ENCODE data around the gene PLA2G6.

The PLA2G6 gene

GRCh38 chr22:38181453-38182200 lies at the start of gene PLA2G6:
Gene PLA2G6, minus strand, starts transcription at chr22:38181830. Its CDS starts 12,404 bp downstream, at chr22:38169426.
- DNase-seq: peak; percentile 94

GRCh38 chr22:38230916-38231315 lies 49.3 kb upstream of the PLA2G6 start:
- DNase-seq: no peak

GRCh38 chr22:38230108-38230825 lies 48.6 kb upstream of the PLA2G6 start:
- peak; percentile 73 for DNase-seq

DNA sequence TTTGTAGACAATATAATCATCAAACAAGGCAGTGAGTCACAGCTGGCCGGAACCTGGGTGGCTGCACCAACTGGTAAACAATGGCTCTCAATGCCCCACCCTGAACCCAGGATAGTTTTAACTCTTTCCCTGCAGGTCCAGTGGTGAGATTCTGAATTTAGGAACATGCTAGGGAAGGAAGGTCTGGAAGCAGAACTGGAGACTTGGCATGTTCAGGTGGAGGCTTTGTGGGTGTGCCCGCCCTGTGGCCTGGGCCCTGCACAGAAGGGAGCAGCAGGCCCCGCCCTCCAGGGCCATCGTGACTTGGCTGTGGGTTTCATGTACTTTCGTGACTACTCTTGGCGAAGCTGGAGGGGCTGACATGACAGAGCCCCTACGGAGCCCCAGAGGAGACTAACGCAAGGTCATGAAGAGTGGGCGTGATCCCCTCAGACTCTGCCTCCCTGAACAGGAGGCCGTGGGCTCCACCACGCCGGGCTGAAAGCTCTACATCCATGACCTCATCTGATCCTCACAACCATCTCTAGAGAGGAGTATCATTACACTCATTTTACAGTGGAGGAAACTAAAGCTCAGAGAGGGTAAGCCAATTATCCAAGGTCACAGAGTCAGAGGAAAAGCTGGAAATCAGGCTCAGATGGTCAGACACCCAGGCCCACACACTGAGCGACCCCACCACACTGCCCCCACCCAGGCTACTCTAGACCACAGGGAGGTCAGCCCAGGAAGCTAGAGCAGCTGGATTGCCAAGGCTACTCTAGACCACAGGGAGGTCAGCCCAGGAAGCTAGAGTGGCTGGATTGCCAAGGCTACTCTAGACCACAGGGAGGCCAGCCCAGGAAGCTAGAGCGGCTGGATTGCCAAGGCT lies 47.5 kb upstream of the PLA2G6 start:
- peak; percentile 13 for DNase-seq

DNA sequence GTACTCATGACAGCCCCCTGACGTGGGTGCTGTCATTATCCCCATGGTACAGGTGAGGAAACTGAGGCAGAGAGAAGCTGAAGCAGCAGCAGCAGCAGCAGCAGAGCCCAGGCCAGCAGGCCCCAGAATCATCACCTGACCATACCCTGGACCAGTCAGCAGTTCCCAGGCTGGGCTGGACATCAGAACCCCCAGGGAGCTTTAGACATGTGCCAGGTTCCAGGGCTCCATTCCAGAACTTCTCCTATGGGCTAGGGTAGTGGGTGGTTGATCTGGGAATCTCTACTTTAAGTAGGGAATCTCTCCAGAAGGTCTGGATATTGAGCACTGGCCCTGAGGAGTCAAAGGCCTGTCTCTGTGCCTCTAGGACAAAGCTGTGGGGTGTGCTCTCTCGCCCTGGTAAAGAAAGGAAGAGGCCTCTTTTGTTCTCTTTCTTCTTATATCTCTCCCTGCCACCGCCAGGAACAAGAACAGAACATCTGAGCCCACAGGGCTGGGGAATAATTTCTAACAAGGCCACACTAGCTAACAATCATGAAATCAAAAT lies 46.8 kb upstream of the PLA2G6 start:
- no peak for DNase-seq

DNA sequence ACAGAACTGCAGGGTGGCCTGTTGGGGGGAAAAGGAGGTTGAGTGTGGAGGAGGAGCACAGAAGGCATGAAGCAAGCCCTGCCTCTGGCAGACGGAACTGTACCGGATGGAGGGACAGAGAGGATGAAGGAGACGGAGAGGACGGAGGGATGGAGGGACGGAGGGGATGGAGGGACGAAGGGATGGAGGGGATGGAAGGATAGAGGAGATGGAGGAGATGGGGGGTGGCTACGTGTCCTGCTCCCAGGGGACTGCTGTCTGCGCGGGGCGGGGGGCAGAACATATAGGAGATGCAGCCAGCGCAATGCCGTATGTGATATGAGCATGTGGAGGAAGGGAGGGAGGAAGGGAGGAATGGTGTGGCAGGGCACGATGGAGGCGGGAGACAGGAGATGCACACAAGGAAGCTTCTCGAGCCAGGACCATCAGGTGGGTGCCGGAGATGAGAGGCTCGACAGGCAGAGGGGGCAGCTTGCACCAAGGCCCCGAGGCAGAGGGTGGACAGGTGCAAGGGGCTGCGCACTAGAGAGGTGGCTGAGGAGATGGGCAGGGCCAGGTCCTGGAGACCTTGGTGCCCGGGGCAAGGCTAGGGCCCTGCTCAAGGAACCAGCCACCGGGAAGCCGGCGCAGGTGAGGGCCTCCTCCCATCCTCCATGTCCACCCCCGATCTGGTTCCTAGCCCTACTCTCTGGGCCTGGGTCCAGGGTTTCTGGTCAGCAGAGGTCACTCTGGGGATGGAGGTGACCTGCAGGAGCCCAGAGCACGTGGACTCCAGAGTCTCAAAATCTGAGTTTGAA lies 45.4 kb upstream of the PLA2G6 start:
- DNase-seq: no peak

DNA sequence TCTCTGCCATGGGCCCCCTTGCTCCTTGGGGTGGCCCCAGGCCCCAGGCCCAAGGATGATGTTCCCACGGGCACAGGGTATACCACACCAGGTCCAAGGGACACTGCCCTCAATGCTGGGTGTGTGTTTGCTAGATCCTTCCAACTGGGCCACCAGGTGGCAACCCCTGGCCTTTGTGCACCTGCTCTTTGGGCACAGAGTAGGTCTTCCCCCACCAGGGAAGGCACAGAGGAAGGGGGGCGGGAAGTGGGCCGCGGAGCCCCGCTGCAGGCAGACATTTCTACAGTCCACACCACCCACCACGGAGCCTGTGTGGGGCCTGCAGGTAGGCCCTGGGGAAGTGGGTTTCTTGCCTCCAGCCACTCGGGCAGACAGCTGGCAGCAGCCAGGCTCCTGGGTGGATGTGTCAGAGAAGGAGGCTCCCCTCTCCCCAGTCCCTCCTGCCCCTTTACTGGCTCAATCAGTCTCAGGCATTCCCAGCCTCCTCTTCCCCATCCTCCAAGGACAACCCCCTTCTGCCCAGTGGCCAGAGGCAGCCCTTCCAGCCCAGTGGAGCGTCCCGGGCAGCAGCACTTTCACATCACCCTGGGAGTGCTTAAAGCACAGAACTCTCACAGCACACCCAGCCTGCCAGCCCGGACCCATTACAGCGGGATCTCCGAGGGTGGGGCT lies 41.8 kb upstream of the PLA2G6 start:
- DNase-seq: no peak

DNA sequence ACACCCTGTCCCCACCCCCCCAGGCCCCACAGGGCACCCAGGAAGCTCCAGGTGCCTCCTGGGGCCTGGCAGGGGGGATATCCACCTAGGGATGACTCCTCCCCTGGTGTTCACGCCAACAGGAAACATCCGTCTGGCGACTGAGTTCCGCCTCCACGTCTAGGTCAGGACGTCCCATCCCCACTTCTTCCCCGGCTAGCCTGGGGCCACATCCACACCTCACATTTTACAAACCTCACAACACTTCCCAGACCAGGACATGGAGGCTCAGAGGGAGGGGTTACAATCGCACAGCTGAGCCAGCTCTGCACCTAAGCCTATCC lies 41.1 kb upstream of the PLA2G6 start:
- DNase-seq: no peak

- no peak for DNase-seq
Observed at GRCh38 chr22:38221908-38222796, 40.5 kb upstream of the PLA2G6 start.

- no peak for DNase-seq
Observed at GRCh38 chr22:38221407-38221806, 39.8 kb upstream of the PLA2G6 start.

GRCh38 chr22:38220653-38221386 lies 39.2 kb upstream of the PLA2G6 start:
- DNase-seq: no peak

DNA sequence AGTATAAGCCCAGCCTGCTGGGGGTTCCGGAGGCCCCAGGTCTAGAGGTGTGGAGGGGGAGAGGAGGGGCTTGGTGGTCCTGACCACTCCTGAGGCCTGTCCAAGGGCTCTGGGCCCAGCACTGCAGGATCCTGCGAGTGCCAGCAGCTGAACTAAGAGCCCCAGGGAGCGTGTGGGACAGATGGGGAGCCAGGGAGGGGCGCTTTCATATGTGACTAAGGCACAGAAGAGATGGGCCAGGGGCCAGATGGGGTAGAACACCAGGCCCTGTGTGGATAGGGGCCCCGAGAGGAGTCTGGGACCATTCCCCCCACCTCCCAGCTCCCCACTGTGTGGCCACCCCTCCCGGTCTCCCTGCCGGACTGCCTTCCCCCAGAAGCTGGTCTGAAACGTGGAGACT lies 38.5 kb upstream of the PLA2G6 start:
- DNase-seq: peak; percentile 39

DNA sequence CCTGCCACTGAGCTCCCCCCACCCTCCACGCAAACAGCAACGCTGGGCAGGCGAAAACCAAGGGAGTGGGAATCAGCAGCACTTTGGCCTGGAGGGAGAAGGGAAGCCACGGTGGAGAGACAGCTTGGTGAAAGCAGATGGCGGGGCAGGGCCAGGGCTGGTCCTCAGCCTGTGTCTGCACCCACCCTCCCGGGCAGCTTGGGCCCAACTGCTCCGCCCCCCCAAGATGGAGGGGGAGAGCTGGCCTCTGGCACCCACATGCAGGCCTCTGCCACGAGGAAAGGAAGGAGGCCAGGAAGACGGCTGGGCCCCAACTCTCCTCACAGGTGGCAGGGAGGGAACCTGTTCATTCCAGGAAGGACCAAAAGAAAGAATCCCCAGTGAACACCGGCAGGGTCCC lies 38.0 kb upstream of the PLA2G6 start:
- peak; percentile 42 for DNase-seq

DNA sequence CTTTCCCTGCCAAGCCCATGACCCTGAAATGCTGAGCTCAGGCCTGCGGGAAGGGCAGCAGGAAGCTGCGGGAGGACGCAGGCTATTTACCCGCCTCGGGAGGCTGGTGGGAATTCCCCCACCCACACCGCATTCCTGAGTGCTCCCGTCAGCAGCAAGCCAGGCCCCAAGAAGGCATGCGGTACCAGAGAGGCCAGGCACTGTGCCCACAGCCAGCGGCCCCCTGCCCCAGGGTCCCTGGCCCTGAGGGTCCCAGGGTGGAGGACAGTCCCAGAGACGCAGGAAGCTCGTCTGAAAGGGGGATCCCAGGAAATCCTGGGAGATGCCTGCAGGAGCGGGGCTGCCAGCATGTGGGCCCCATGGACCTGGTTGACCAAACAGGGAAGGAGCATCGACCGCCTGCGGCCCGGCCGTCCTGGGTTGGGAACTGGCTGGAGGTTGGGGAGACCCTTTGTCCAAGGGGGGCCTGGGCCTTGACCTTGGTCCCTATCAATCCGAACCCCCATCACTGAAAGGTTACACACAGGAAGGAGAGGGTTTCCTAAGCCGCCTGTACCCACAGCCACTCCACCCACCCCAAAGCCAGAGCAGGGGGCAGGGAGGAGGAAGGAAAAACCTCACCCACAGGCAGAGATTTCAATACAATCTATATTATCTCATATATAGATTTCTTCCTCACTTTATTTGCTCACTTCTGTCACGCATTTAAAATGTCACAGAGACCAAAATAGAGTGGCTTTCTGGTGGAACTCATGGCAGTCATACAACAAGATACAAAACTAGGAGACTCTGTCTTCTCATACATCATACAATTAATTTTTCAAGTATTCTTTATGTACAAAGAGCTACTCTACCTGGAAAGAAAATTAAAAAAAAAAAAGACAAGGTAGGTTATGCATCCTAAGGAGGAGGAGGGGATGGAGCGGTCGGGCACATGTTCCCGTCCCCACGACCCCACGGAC lies 37.3 kb upstream of the PLA2G6 start:
- no peak for DNase-seq

DNA sequence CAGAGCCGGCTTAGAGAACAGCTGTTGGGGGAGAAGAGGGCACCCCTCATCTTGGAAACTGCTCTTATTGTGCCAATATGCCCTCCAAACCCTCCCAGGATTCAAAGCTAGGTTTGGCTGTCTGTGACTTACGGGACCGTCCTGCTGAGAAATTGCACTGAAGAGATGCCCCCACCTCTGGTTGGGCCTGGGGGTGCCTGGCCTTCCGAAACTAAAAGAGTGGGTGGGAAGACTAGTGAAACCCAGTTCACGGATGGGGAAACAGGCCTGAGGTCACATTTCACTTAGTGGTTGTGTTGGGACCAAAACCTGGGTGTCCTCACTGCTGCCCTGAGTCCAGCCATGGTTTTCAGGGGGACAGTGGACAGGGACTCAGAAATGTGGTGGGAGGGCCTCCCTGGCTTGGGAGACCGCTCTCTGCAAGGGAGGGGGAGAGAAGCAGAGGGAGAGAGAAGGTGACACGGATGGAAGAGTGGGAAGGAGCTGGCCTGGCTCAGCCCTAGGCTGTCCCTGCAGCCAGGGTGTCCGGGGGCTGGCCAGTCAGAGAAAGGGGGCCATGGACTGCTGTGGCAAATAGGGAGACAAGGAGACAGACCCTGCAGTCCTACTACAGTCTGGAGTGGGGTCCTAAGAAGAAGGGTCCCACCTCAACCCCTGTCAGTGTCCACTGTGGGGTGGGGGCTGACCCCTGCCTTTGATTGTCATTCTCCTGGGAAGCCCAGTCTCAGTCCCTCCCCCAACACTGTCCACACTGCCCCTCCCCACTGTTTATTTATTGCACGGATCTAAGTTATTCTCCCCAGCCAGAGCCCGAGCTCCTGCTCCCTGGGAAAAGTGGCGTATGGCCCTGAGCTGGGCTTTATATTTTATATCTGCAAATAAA lies 33.8 kb upstream of the PLA2G6 start:
- DNase-seq: no peak

- no peak for DNase-seq
Observed at GRCh38 chr22:38214302-38215056, 32.8 kb upstream of the PLA2G6 start.

GRCh38 chr22:38213990-38214301 lies 32.3 kb upstream of the PLA2G6 start:
- no peak for DNase-seq
